Measurements from ENCODE around the gene KRTAP22-2. TPM values are rescaled to one million over a fixed set of nuclear protein-coding genes. Genes with fewer than 3 reads are reported as not detected.

Gene KRTAP22-2
- total RNA-seq, 1 experiment from 2014 or later, result not detected

GRCh38 chr21:30638686-30639085, 48.5 kb upstream of the KRTAP22-2 start:
- Histone ChIP-seq H4K20me1 (ENCODE audit: control insufficient read depth, insufficient read depth, insufficient read length) (no peaks in the 10 kb centered on the region), H3K4ac (ENCODE audit: low read depth, low read length) (no peak overlapping the region), H3K18ac (ENCODE audit: insufficient read length, low read depth, low read length) (no peak overlapping the region), H3K79me1 (ENCODE audit: insufficient read depth, low read depth, low read length, poor library complexity, severe bottlenecking) (no peaks in the 10 kb centered on the region), H3K23ac (ENCODE audit: insufficient read length, low read depth, low read length) (no peak overlapping the region), H4K5ac (ENCODE audit: insufficient read length, low read depth, low read length) (no peak overlapping the region), H2BK5ac (ENCODE audit: insufficient read length, low read length) (no peak overlapping the region), H3K27me3 (ENCODE audit: insufficient read depth, low read length) (no peaks in the 10 kb centered on the region), H3T11ph (ENCODE audit: low read length) (no peak overlapping the region), H2BK120ac (ENCODE audit: low read depth, low read length, poor library complexity, severe bottlenecking) (no peak overlapping the region), H2AK5ac (ENCODE audit: insufficient read length, low read length) (no peak overlapping the region), H2BK15ac (ENCODE audit: low read depth, low read length) (no peak overlapping the region), H2BK12ac (ENCODE audit: insufficient read length, low read depth, low read length) (no peak overlapping the region), H3K9me3 (ENCODE audit: control insufficient read depth, low read depth, low read length) (no peaks in the 10 kb centered on the region), H3K56ac (ENCODE audit: insufficient read length, low read depth, low read length) (no peak overlapping the region), H3K27ac (ENCODE audit: insufficient read length, low read depth, low read length) (no peak overlapping the region), H3K23me2 (ENCODE audit: insufficient read length, low read depth, low read length, poor library complexity, severe bottlenecking) (no peaks in the 10 kb centered on the region), H4K91ac (ENCODE audit: insufficient read length, low read depth, low read length) (no peak overlapping the region), H2BK20ac (ENCODE audit: low read depth, low read length, poor library complexity, severe bottlenecking) (no peak overlapping the region), H3K4me1 (ENCODE audit: insufficient read depth, low read length) (no peaks in the 10 kb centered on the region), H3K79me2 (ENCODE audit: insufficient read depth, low read length) (no peaks in the 10 kb centered on the region), H2AFZ (ENCODE audit: low read length) (no peak overlapping the region), H3K4me2 (ENCODE audit: insufficient read depth, insufficient read length, low read length) (no peak overlapping the region), H3K14ac (ENCODE audit: insufficient read depth, low read length) (no peak overlapping the region), H4K8ac (replicated peaks; ENCODE audit: insufficient read length, low read depth, low read length) (no peak overlapping the region), H3K9ac (ENCODE audit: extremely low read depth, insufficient read length, low read length) (no peak overlapping the region)
- TF ChIP-seq CTCF (conservative IDR thresholded peaks at IDR 0.05), result no peak
- Mint-ChIP-seq H3K27ac (no peak overlapping the region), H3K4me1 (no peaks in the 10 kb centered on the region), H3K4me3 (no peak overlapping the region), H3K27me3 (ENCODE audit: low read depth) (no peaks in the 10 kb centered on the region; the same call in 1 of the 2 replicates), H3K9me3 (peaks cover 0 to 24% of the 10 kb centered on the region in 2 experiments; a peak in 2 of 5 replicates), H3K36me3 (ENCODE audit: insufficient read depth in 1 of 3, low read depth in 3 of 3) (peaks cover 0 to 19% (median 0%) of the 10 kb centered on the region in 3 experiments; a peak in 2 of 7 replicates)
- DNase-seq, result no peak
- no CpG with 5 or more reads among the region's 3 CpGs for WGBS (ENCODE audit: extremely low coverage, insufficient read length, low lambda C conversion rate)

Data from H9 (cell line).